Endothelial cell (in vitro differentiated cells): ENCODE measurements around the gene ABRACL. TPM values are rescaled to one million over a fixed set of nuclear protein-coding genes. Genes with fewer than 3 reads are reported as not detected.
"Not testable (repeated sequence)": the region's sequence is repeated elsewhere in the genome, so short reads cannot be mapped to it uniquely, and the experiment has no call there.

ENCODE experiments used
- DNase-seq: peaks from one replicate; pipeline ENCODE4 v3.0.0; 2021; ENCODE audit warnings: low spot score
- H3K27ac Mint-ChIP-seq: one replicate; pipeline ENCODE4 v1.8.0; 2021; ENCODE audit warnings: mixed read lengths, inconsistent platforms; ENCODE audit not compliant: unreplicated experiment
- H3K27me3 Mint-ChIP-seq: one replicate; pipeline ENCODE4 v1.8.0; 2021; ENCODE audit warnings: mild to moderate bottlenecking, moderate library complexity, mixed read lengths, inconsistent platforms; ENCODE audit not compliant: unreplicated experiment
- H3K36me3 Mint-ChIP-seq: one replicate; pipeline ENCODE4 v1.8.0; 2021; ENCODE audit warnings: mild to moderate bottlenecking, low read depth, mixed read lengths, inconsistent platforms; ENCODE audit not compliant: unreplicated experiment
- H3K4me1 Mint-ChIP-seq: one replicate; pipeline ENCODE4 v1.8.0; 2021; ENCODE audit warnings: mild to moderate bottlenecking, mixed read lengths, inconsistent platforms; ENCODE audit not compliant: unreplicated experiment
- H3K4me3 Mint-ChIP-seq: one replicate; pipeline ENCODE4 v1.8.0; 2021; ENCODE audit warnings: mild to moderate bottlenecking, mixed read lengths, inconsistent platforms; ENCODE audit not compliant: unreplicated experiment
- H3K9me3 Mint-ChIP-seq: one replicate; pipeline ENCODE4 v1.8.0; 2021; ENCODE audit warnings: mixed read lengths, inconsistent platforms; ENCODE audit not compliant: unreplicated experiment
- total RNA-seq: library from RNA; stranded (reverse); fragmentation: NEBNext Ultra II Directional; extraction: Animal tissue kit (Norgen Biotek cat#: 25700); gene quantifications from one replicate; pipeline ENCODE4 v1.2.1, GENCODE V29; 2021; ENCODE audit not compliant: unreplicated experiment
- TF ChIP-seq, protein P1 (sequence below): fragments of 200-600 bp; sonication (generic); IDR thresholded peaks from one replicate; pipeline ENCODE4 v1.5.0; 2021; ENCODE audit warnings: antibody characterized with exemption; ENCODE audit not compliant: unreplicated experiment

ABRACL gene
- total RNA-seq, 1 donor from 2014 or later, result 117 TPM

DNA sequence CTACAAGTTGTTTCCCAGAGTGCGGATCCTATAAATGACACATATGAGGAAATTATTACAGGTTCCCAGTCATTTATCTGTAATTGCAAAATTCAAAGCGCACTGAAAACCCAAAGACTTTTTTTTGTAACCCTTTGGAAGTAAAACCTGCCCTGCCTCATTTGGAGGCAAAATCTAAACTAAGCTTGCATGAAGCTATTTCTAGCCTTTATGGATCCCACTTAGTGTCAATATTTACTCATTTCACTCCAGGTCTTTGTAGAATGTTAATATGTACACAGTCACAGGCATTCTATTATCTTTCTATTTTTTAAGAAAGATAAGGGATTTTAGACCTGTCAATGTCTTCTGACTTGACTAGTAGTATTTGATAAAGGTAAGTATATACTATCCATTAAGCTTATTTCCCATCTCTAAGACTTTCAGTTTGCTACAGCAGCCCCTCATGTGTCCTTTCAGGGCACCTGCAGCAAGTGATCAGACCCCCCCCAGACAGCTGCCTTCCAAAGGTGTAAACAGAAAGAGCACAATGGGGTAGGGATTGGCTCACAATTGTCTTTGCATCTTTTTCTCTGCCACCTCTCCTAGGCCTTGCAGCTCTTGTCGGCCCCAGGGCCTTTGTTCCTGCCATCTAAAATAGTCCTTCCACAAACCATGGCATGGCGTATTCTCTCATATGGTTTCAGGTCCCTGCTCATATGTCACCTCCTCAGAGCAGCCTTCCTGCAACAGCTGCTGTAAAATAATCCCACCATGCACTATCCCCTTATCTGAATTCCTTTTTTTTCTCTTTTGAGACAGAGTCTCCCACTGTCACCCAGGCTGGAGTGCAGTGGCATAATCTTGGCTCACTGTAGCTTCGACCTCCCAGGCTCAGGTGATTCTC, 39.2 kb upstream of the ABRACL start:
- H3K27me3 Mint-ChIP-seq, result peaks cover 12% of the 10 kb centered on the region
- H3K27ac Mint-ChIP-seq, result no peak overlapping the region
- no peaks in the 10 kb centered on the region for H3K36me3 Mint-ChIP-seq
- H3K4me3 Mint-ChIP-seq, result no peak overlapping the region
- peaks cover 21% of the 10 kb centered on the region for H3K4me1 Mint-ChIP-seq
- no peak for DNase-seq
- TF ChIP-seq, protein P1, sequence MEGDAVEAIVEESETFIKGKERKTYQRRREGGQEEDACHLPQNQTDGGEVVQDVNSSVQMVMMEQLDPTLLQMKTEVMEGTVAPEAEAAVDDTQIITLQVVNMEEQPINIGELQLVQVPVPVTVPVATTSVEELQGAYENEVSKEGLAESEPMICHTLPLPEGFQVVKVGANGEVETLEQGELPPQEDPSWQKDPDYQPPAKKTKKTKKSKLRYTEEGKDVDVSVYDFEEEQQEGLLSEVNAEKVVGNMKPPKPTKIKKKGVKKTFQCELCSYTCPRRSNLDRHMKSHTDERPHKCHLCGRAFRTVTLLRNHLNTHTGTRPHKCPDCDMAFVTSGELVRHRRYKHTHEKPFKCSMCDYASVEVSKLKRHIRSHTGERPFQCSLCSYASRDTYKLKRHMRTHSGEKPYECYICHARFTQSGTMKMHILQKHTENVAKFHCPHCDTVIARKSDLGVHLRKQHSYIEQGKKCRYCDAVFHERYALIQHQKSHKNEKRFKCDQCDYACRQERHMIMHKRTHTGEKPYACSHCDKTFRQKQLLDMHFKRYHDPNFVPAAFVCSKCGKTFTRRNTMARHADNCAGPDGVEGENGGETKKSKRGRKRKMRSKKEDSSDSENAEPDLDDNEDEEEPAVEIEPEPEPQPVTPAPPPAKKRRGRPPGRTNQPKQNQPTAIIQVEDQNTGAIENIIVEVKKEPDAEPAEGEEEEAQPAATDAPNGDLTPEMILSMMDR, result no peak
- H3K9me3 Mint-ChIP-seq, result no peaks in the 10 kb centered on the region

DNA sequence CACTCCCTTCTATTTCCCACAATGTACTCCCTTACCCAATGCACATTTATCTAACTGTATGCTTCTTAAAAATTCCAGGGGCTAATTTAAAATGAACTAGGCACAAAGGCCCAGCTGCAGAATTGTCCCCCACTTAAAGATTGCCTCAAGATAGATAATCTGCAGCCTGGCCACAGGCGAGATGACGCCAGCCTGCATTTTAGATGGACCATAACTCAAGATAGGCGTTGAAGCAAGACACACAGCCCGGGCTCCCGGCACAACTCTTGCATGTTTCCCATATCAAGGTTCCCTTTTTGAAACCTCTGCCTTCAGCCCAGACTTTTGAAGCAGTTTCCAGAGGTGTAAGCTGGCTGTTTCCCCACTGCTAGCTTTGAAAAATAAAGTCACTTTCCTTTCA, 37.3 kb upstream of the ABRACL start:
- TF ChIP-seq, protein P1, result no peak
- Mint-ChIP-seq H3K27ac (no peak overlapping the region), H3K27me3 (peaks cover 12% of the 10 kb centered on the region), H3K9me3 (no peaks in the 10 kb centered on the region), H3K36me3 (no peaks in the 10 kb centered on the region), H3K4me3 (no peak overlapping the region), H3K4me1 (peaks cover 17% of the 10 kb centered on the region)
- DNase-seq, result no peak

DNA sequence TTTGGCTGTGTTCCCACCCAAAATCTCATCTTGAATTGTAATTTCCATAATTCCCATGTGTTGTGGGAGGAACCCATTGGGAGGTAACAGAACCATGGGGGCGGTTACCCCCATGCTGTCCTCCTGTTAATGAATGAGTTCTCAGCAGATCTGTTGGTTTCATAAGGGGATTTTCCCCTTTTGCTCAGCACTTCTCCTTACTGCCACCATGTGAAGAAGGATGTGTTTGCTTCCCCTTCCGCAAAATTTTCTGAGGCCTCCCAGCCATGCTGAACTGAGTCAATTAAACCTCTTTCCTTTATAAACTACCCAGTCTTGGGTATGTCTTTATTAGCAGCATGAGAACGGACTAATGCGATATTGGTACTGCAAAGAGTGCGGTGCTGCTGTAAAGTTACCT, 35.6 kb upstream of the ABRACL start:
- not testable (repeated sequence) for DNase-seq, H3K36me3 Mint-ChIP-seq, H3K27ac Mint-ChIP-seq, H3K9me3 Mint-ChIP-seq, H3K4me3 Mint-ChIP-seq
- Mint-ChIP-seq H3K4me1 (peaks cover 13% of the 10 kb centered on the region), H3K27me3 (peaks cover 12% of the 10 kb centered on the region)

DNA sequence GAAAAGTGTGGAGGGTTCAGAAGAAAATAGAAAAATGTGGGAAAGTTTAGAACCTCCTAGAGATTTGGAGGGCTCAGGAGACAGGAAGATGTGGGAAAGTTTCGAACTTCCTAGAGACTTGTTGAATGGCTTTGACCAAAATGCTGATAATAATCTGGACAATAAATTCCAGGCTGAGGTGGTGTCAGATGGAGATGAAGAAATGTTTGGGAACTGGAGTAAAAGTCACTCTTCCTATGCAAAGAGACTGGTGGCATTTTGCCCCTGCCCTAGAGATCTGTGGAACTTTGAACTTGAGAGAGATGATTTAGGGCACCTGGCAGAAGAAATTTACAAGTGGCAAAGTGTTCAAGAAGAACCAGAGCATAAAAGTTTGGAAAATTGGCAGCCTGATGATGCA, 35.1 kb upstream of the ABRACL start:
- not testable (repeated sequence) for H3K4me3 Mint-ChIP-seq, H3K27ac Mint-ChIP-seq, DNase-seq, H3K9me3 Mint-ChIP-seq, H3K36me3 Mint-ChIP-seq
- H3K4me1 Mint-ChIP-seq, result peaks cover 12% of the 10 kb centered on the region
- H3K27me3 Mint-ChIP-seq, result peaks cover 11% of the 10 kb centered on the region

DNA sequence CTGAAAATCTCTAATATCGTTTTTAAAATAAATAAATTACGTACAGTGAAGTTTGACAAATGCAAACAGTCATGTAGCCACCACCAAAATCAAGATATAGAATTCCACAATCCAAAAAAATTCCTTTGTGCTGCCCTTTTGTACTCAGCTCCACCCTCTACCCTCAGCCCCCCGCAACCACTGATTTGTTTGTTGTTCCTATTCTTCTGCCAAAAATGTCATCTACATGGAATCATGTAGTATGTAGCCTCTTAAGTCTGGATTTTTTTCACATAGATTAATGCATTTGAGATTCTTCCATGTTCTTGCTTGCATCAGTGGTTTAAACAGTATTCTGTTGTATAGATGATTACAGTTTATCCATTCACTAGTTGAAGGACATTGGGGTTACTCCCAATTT, 32.0 kb upstream of the ABRACL start:
- Mint-ChIP-seq H3K9me3 (no peaks in the 10 kb centered on the region), H3K4me1 (peaks cover 8% of the 10 kb centered on the region), H3K27me3 (peaks cover 5% of the 10 kb centered on the region), H3K4me3 (no peak overlapping the region), H3K27ac (no peak overlapping the region), H3K36me3 (no peaks in the 10 kb centered on the region)
- no peak for DNase-seq
- TF ChIP-seq, protein P1, result no peak

DNA sequence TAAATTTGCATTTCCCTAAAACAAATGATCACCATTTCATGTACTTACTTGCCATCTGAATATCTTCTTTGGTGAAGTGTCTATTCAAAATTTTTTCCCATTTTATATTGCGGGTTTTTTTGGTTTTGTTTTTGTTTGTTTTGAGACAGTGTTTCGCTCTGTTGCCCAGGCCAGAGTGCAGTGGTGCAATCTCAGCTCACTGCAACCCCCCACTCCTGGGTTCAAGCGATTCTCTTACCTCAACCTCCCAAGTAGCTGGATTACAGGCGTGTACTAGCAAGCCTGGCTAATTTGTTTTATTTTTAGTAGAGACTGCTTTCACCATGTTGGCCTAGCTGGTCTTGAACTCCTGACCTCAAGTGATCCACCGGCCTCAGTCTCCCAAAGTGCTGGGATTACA, 31.4 kb upstream of the ABRACL start:
- Mint-ChIP-seq H3K9me3 (no peaks in the 10 kb centered on the region), H3K4me1 (peaks cover 8% of the 10 kb centered on the region), H3K27ac (no peak overlapping the region), H3K36me3 (no peaks in the 10 kb centered on the region), H3K4me3 (no peak overlapping the region), H3K27me3 (peaks cover 5% of the 10 kb centered on the region)
- no peak for DNase-seq
- TF ChIP-seq, protein P1, result no peak
